NCI-H446 treated with DMSO at 0.1 percent for 48 hours (cell line): ENCODE data around the gene NEK7.
"Not testable (repeated sequence)": the region's sequence is repeated elsewhere in the genome, so short reads cannot be mapped to it uniquely, and the experiment has no call there.

Source experiments
- DNase-seq: peaks from one replicate; lab custom pipeline; 2025; lab: John Stamatoyannopoulos, UW

NEK7 gene

GRCh38 chr1:198171667-198172540 lies 15.1 kb downstream of the NEK7 start:
- no peak for DNase-seq

- DNase-seq, result no peak
Measured at GRCh38 chr1:198173832-198174231, 17.0 kb downstream of the NEK7 start.

- DNase-seq, result no peak
Measured at GRCh38 chr1:198174297-198174696, 17.5 kb downstream of the NEK7 start.

- no peak for DNase-seq
Measured at GRCh38 chr1:198175423-198176170, 18.8 kb downstream of the NEK7 start.

- DNase-seq, result no peak
Measured at GRCh38 chr1:198176179-198176578, 19.4 kb downstream of the NEK7 start.

- no peak for DNase-seq
Measured at GRCh38 chr1:198177546-198177945, 20.7 kb downstream of the NEK7 start.

- no peak for DNase-seq
Measured at GRCh38 chr1:198178615-198179014, 21.8 kb downstream of the NEK7 start.

GRCh38 chr1:198179556-198179981 lies 22.8 kb downstream of the NEK7 start:
- DNase-seq, result no peak

- no peak for DNase-seq
Measured at GRCh38 chr1:198183605-198184004, 26.8 kb downstream of the NEK7 start.

GRCh38 chr1:198184516-198184915 lies 27.7 kb downstream of the NEK7 start:
- no peak for DNase-seq

- no peak for DNase-seq
Measured at GRCh38 chr1:198185146-198185545, 28.3 kb downstream of the NEK7 start.

- DNase-seq, result no peak
Measured at GRCh38 chr1:198185759-198186158, 29.0 kb downstream of the NEK7 start.

GRCh38 chr1:198186916-198187580 lies 30.2 kb downstream of the NEK7 start:
- DNase-seq, result no peak

- no peak for DNase-seq
Measured at GRCh38 chr1:198187973-198188588, 31.3 kb downstream of the NEK7 start.

- DNase-seq, result no peak
Measured at GRCh38 chr1:198191117-198191516, 34.3 kb downstream of the NEK7 start.

GRCh38 chr1:198193871-198194270 lies 37.1 kb downstream of the NEK7 start:
- DNase-seq, result not testable (repeated sequence)

- DNase-seq, result no peak
Measured at GRCh38 chr1:198196630-198197029, 39.8 kb downstream of the NEK7 start.

- DNase-seq, result no peak
Measured at GRCh38 chr1:198197285-198197684, 40.5 kb downstream of the NEK7 start.

GRCh38 chr1:198199105-198199504 lies 42.3 kb downstream of the NEK7 start:
- DNase-seq, result no peak

GRCh38 chr1:198201956-198202784 lies 45.4 kb downstream of the NEK7 start:
- DNase-seq, result no peak

- DNase-seq, result no peak
Measured at GRCh38 chr1:198203434-198203833, 46.6 kb downstream of the NEK7 start.
